OCI-LY1 (cell line): ENCODE data around the gene NCAPG2.
A peak's percentile ranks its signal among the peaks of the same experiment; 100 is the strongest.
"Not testable (repeated sequence)": the region's sequence is repeated elsewhere in the genome, so short reads cannot be mapped to it uniquely, and the experiment has no call there.

Experiments used
- H2AFZ ChIP-seq: fragments of 200-600 bp; sonication (generic), shearing (Covaris generic); 2 replicates; pipeline ENCODE4 v1.6.0; 2014; ENCODE audit warnings: antibody characterized with exemption, mild to moderate bottlenecking, low read length
- H3F3A ChIP-seq: fragments of 200-600 bp; sonication (generic), shearing (Covaris generic); 2 replicates; pipeline ENCODE4 v1.6.0; 2014; ENCODE audit warnings: mild to moderate bottlenecking, antibody characterized with exemption, low read length, moderate library complexity; ENCODE audit not compliant: insufficient read depth
- H3K27ac ChIP-seq: fragments of 200-600 bp; sonication (generic); 2 replicates; pipeline ENCODE4 v1.5.1; 2014; ENCODE audit warnings: low read length, mixed run types, mild to moderate bottlenecking, low read depth; ENCODE audit not compliant: poor library complexity, severe bottlenecking
- H3K27me3 ChIP-seq: fragments of 200-600 bp; sonication (generic); 2 replicates; pipeline ENCODE4 v1.6.0; 2014; ENCODE audit warnings: antibody characterized with exemption, mild to moderate bottlenecking, low read length, moderate library complexity; ENCODE audit not compliant: insufficient read depth
- H3K36me3 ChIP-seq: fragments of 200-600 bp; sonication (generic); 2 replicates; pipeline ENCODE4 v1.6.1; 2014; ENCODE audit warnings: mild to moderate bottlenecking, antibody characterized with exemption, low read length, moderate library complexity, mixed read lengths; ENCODE audit not compliant: insufficient read depth
- H3K4me1 ChIP-seq: fragments of 200-600 bp; sonication (generic); 2 replicates; pipeline ENCODE4 v1.5.1; 2014; ENCODE audit warnings: mild to moderate bottlenecking, low read length, moderate library complexity; ENCODE audit not compliant: insufficient read depth, severe bottlenecking
- H3K4me2 ChIP-seq: fragments of 200-600 bp; sonication (generic), shearing (Covaris generic); 2 replicates; pipeline ENCODE4 v1.6.1; 2014; ENCODE audit warnings: low read length
- H3K4me3 ChIP-seq: fragments of 200-600 bp; sonication (generic); 2 replicates; pipeline ENCODE4 v1.5.1; 2014; ENCODE audit warnings: low read length, low read depth, mild to moderate bottlenecking, mixed read lengths; ENCODE audit not compliant: poor library complexity, severe bottlenecking
- H3K79me2 ChIP-seq: fragments of 200-600 bp; shearing (Covaris generic); 2 replicates; pipeline ENCODE4 v1.6.1; 2016; ENCODE audit warnings: mixed run types, low read length, mixed read lengths; ENCODE audit not compliant: insufficient read depth
- H3K9ac ChIP-seq: fragments of 200-600 bp; sonication (generic), shearing (Covaris generic); 2 replicates; pipeline ENCODE4 v1.6.1; 2014; ENCODE audit warnings: mild to moderate bottlenecking, low read length, mixed read lengths
- H3K9me2 ChIP-seq: fragments of 200-600 bp; sonication (generic), shearing (Covaris generic); 2 replicates; pipeline ENCODE4 v1.6.1; 2014; ENCODE audit warnings: low read depth, mild to moderate bottlenecking, low read length, mixed read lengths
- H3K9me3 ChIP-seq: fragments of 200-600 bp; shearing (Covaris generic); 2 replicates; pipeline ENCODE4 v1.6.1; 2014; ENCODE audit warnings: low read length, mixed read lengths
- H4K20me1 ChIP-seq: fragments of 200-600 bp; sonication (generic), shearing (Covaris generic); 2 replicates; pipeline ENCODE4 v1.6.0; 2016; ENCODE audit warnings: mild to moderate bottlenecking, low read length; ENCODE audit not compliant: insufficient read depth
- EZH2 ChIP-seq: fragments of 200-600 bp; sonication (generic), shearing (Covaris generic); IDR thresholded peaks from 2 replicates; pipeline ENCODE4 v1.8.0; 2017; ENCODE audit warnings: borderline replicate concordance, mixed run types, mild to moderate bottlenecking, antibody characterized with exemption, low read length, moderate library complexity, mixed read lengths
- TF ChIP-seq, protein P1 (sequence below): fragments of 200-600 bp; sonication (generic), shearing (Covaris generic); IDR thresholded peaks from 2 replicates; pipeline ENCODE4 v1.5.1; 2017; ENCODE audit warnings: mild to moderate bottlenecking, antibody characterized with exemption, low read length, moderate library complexity, mixed read lengths

Gene NCAPG2

GRCh38 chr7:158699341-158699740, 5.3 kb downstream of the NCAPG2 start:
- peaks cover 36% of the 10 kb centered on the region for H3K4me1 ChIP-seq
- no peaks in the 10 kb centered on the region for H3K27me3 ChIP-seq
- no peak overlapping the region for H3K27ac ChIP-seq
- no peaks in the 10 kb centered on the region for H3K9me3 ChIP-seq
- H3K4me2 ChIP-seq = no peak overlapping the region
- H3K4me3 ChIP-seq = no peak overlapping the region
- H4K20me1 ChIP-seq = no peaks in the 10 kb centered on the region
- H2AFZ ChIP-seq = no peak overlapping the region
- peaks cover 89% of the 10 kb centered on the region for H3K36me3 ChIP-seq
- H3K9me2 ChIP-seq = no peaks in the 10 kb centered on the region
- no peaks in the 10 kb centered on the region for H3F3A ChIP-seq
- TF ChIP-seq EZH2 = no peak
- TF ChIP-seq, protein P1, sequence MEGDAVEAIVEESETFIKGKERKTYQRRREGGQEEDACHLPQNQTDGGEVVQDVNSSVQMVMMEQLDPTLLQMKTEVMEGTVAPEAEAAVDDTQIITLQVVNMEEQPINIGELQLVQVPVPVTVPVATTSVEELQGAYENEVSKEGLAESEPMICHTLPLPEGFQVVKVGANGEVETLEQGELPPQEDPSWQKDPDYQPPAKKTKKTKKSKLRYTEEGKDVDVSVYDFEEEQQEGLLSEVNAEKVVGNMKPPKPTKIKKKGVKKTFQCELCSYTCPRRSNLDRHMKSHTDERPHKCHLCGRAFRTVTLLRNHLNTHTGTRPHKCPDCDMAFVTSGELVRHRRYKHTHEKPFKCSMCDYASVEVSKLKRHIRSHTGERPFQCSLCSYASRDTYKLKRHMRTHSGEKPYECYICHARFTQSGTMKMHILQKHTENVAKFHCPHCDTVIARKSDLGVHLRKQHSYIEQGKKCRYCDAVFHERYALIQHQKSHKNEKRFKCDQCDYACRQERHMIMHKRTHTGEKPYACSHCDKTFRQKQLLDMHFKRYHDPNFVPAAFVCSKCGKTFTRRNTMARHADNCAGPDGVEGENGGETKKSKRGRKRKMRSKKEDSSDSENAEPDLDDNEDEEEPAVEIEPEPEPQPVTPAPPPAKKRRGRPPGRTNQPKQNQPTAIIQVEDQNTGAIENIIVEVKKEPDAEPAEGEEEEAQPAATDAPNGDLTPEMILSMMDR = no peak
- no peak overlapping the region for H3K9ac ChIP-seq
- peaks cover 69% of the 10 kb centered on the region for H3K79me2 ChIP-seq

GRCh38 chr7:158698657-158699195, 5.9 kb downstream of the NCAPG2 start:
- no peak overlapping the region for H3K4me3 ChIP-seq
- H3F3A ChIP-seq = no peaks in the 10 kb centered on the region
- H3K79me2 ChIP-seq = peaks cover 67% of the 10 kb centered on the region
- no peak for TF ChIP-seq EZH2
- TF ChIP-seq, protein P1 = no peak
- H3K36me3 ChIP-seq = peaks cover 93% of the 10 kb centered on the region
- no peak overlapping the region for H3K27ac ChIP-seq
- no peaks in the 10 kb centered on the region for H3K9me3 ChIP-seq
- no peak overlapping the region for H3K4me2 ChIP-seq
- no peaks in the 10 kb centered on the region for H4K20me1 ChIP-seq
- no peaks in the 10 kb centered on the region for H3K9me2 ChIP-seq
- H3K9ac ChIP-seq = no peak overlapping the region
- no peak overlapping the region for H2AFZ ChIP-seq
- no peaks in the 10 kb centered on the region for H3K27me3 ChIP-seq
- peaks cover 35% of the 10 kb centered on the region for H3K4me1 ChIP-seq

DNA sequence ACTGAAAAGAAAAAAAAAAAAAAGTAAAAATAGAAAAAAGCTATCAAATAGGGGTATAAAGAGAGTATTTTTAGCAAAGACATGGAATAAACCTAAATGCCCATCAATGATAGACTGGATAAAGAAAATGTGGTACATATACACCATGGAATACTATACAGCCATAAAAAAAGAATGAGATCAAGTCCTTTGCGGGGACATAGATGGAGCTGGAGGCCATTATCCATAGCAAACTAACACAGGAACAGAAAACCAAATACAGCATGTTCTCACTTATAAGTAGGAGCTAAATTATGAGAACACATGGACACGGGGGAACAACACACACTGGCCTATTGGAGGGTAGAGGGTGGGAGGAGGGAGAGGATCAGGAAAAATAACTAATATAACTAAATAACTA, 7.0 kb downstream of the NCAPG2 start:
- Histone ChIP-seq H3K36me3 (peaks cover 99% of the 10 kb centered on the region), H3K79me2 (peaks cover 65% of the 10 kb centered on the region), H3K4me1 (peaks cover 23% of the 10 kb centered on the region)
- H3K9me3 ChIP-seq, H3K4me3 ChIP-seq, H3K27me3 ChIP-seq, H3K4me2 ChIP-seq, H3K9me2 ChIP-seq, H4K20me1 ChIP-seq, H3F3A ChIP-seq, H3K27ac ChIP-seq, H2AFZ ChIP-seq, H3K9ac ChIP-seq: not testable (repeated sequence)

DNA sequence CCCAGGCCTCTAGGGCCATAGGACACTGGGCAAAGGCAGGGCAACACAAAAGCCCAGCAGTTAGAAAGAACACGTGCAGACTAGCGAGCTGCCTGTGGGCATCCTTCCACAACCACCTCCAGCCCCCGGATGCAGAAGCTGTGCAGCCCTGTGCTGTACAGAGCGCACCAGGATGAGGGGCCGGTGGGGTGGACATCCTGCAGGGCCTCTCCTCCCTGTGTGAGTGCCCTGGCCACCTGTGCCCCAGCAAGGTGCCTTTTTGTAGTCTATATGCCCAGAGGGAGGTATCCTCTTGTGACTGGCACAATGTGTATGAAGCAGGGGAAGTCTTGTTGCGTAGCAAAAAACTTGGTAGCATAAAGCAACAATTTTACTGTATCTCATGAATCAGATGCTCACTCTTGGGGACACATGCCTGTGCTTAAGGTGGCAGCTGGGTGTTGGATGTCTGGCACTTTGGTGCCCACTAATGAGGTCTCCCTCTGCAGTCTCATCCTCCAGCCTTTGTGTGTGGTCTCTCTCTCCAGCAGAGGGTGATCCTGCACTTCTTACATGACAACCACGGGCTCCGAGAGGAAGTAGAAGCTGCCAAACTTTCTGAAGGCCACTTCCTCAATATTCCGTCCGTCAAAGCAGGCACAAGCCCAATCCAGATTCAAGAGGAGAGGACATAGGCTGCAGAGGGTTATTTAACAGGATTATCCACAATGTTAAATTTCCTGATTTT, 8.7 kb downstream of the NCAPG2 start:
- no peak for TF ChIP-seq EZH2
- TF ChIP-seq, protein P1 = peak; percentile 65
- Histone ChIP-seq H3K27me3 (no peaks in the 10 kb centered on the region), H3F3A (no peaks in the 10 kb centered on the region), H2AFZ (no peak overlapping the region), H3K9me3 (no peaks in the 10 kb centered on the region), H3K4me1 (peaks cover 7% of the 10 kb centered on the region), H3K79me2 (peaks cover 48% of the 10 kb centered on the region), H3K36me3 (peaks cover 98% of the 10 kb centered on the region), H3K4me2 (no peak overlapping the region), H3K27ac (no peak overlapping the region), H3K9me2 (no peaks in the 10 kb centered on the region), H4K20me1 (no peaks in the 10 kb centered on the region), H3K9ac (no peak overlapping the region), H3K4me3 (no peak overlapping the region)
